Forelimb muscle (tissue), 1 donor: ENCODE results near the gene WWOX. TPM values are rescaled to one million over a fixed set of nuclear protein-coding genes. Genes with fewer than 3 reads are reported as not detected.

ENCODE experiments used
- DNase-seq: peaks from one replicate; pipeline ENCODE4 v3.0.0-alpha.2; 2013; ENCODE audit warnings: low read depth
- polyA plus RNA-seq: library from polyadenylated mRNA; unstranded; fragments of 120-200 nt; gene quantifications from one replicate; pipeline ENCODE4 v1.2.1, GENCODE V29; 2013; ENCODE audit not compliant: insufficient read length

The WWOX gene
- polyA plus RNA-seq, 1 donor: 11.9 TPM

GRCh38 chr16:78465730-78466129 is 366.3 kb downstream of the WWOX start:
- no peak for DNase-seq

GRCh38 chr16:78469787-78470186 is 370.3 kb downstream of the WWOX start:
- DNase-seq: no peak

- DNase-seq: no peak
Observed at GRCh38 chr16:78473031-78473699, 373.7 kb downstream of the WWOX start.

GRCh38 chr16:78474762-78475161 is 375.3 kb downstream of the WWOX start:
- DNase-seq: no peak

GRCh38 chr16:78476615-78477014 is 377.2 kb downstream of the WWOX start:
- no peak for DNase-seq

- no peak for DNase-seq
Observed at GRCh38 chr16:78478267-78478861, 378.9 kb downstream of the WWOX start.

- no peak for DNase-seq
Observed at GRCh38 chr16:78479723-78480122, 380.3 kb downstream of the WWOX start.

GRCh38 chr16:78480588-78480987 is 381.1 kb downstream of the WWOX start:
- DNase-seq: no peak

- DNase-seq: no peak
Observed at GRCh38 chr16:78483124-78483992, 383.9 kb downstream of the WWOX start.

GRCh38 chr16:78484509-78485058 is 385.1 kb downstream of the WWOX start:
- no peak for DNase-seq

GRCh38 chr16:78485188-78485916 is 385.9 kb downstream of the WWOX start:
- DNase-seq: no peak

- DNase-seq: no peak
Observed at GRCh38 chr16:78485917-78486257, 386.4 kb downstream of the WWOX start.

GRCh38 chr16:78487471-78487870 is 388.0 kb downstream of the WWOX start:
- DNase-seq: no peak

- no peak for DNase-seq
Observed at GRCh38 chr16:78489072-78489471, 389.6 kb downstream of the WWOX start.

- no peak for DNase-seq
Observed at GRCh38 chr16:78489631-78490030, 390.2 kb downstream of the WWOX start.

- no peak for DNase-seq
Observed at GRCh38 chr16:78490431-78490830, 391.0 kb downstream of the WWOX start.

GRCh38 chr16:78490847-78491246 is 391.4 kb downstream of the WWOX start:
- no peak for DNase-seq

- DNase-seq: no peak
Observed at GRCh38 chr16:78493573-78493972, 394.1 kb downstream of the WWOX start.

- no peak for DNase-seq
Observed at GRCh38 chr16:78494105-78494504, 394.7 kb downstream of the WWOX start.

- DNase-seq: no peak
Observed at GRCh38 chr16:78494674-78495073, 395.2 kb downstream of the WWOX start.

GRCh38 chr16:78496189-78496588 is 396.7 kb downstream of the WWOX start:
- DNase-seq: no peak

GRCh38 chr16:78499399-78499798 is 399.9 kb downstream of the WWOX start:
- DNase-seq: no peak
